ENCODE measurements around the gene TMEM232.
A peak's percentile ranks its signal among the peaks of the same experiment; 100 is the strongest.

The TMEM232 gene

GRCh38 chr5:110507972-110508371 is 218.5 kb downstream of the TMEM232 start:
- no peak for DNase-seq

GRCh38 chr5:110506378-110506777 is 220.1 kb downstream of the TMEM232 start:
- DNase-seq = no peak

DNA sequence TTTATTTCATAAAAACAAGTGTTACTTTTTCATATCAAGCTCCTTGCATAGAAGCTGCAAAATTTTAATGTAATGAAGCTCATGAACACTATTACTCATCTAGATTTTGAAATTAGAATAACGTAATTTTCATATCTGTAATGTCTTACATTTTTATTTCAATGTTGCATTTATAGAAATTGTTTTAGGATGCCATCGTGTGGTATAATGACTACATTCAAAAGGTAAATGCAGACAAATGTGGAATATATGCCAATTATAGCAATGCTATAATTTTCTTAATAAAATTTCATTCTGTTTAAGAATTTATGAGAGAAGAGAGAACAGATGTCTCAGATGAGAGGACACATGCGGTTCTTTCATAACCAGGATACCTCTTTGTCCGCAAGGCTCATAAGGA is 230.2 kb downstream of the TMEM232 start:
- DNase-seq = peak; percentile 0

DNA sequence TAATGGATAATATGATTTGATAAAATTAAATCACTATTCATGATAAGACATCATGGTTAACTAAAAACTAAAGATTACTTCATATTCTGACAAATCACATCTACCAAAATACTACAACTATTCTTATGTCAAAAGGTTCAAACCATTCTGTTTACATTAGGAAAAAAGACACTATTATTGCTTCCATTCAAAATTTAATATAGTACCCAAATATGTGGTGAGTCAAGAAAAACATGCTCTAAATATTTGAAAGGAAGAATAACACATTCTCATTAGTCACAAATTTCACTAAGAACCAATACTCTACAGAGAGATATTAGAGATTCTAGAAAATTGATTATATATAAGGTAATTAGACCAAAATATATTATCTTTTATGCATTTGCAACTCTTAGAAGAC is 234.0 kb downstream of the TMEM232 start:
- no peak for DNase-seq

- DNase-seq = peak; percentile 1
Observed at GRCh38 chr5:110478895-110479294, 247.6 kb downstream of the TMEM232 start.

GRCh38 chr5:110477911-110478310 is 248.6 kb downstream of the TMEM232 start:
- no peak for DNase-seq

DNA sequence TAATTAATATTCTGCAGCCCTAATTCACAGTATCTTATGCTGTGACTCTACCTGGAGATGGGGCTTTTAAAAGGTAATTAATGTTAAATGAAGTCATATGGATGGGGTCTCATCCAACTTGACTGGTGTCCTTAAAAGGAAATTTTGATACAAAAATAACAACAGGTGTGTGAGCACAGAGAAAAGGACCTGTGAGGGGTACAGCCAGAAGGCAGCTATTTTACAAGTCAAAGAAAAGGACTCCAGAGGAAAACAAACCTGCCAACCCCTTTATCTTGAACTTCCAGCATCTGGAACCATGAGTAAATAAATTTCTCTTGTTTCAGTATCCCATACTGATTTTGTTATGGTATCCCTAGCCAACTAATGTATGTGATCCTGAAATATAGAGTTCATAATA is 250.3 kb downstream of the TMEM232 start:
- DNase-seq = peak; percentile 67

- DNase-seq = no peak
Observed at GRCh38 chr5:110475529-110475928, 250.9 kb downstream of the TMEM232 start.

GRCh38 chr5:110469486-110469885 is 257.0 kb downstream of the TMEM232 start:
- DNase-seq = no peak

DNA sequence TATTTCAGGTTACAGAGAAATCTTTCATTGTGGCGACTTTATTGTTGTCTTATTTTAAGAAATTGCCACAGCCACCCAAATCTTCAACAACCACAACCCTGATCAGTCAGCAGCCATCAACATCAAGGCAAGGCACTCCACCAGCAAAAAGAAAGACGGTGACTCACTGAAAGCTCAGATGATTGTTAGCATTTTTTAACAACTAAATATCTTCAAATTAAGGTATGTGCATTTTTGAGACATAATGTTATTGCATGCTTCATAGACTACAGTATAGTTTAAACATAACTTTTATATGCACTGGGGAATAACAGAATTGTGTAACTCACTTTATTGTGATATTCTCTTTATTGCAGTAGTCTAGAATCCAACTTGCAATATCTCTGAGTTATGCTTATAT is 263.4 kb downstream of the TMEM232 start:
- DNase-seq = no peak

- DNase-seq = no peak
Observed at GRCh38 chr5:110460837-110461236, 265.6 kb downstream of the TMEM232 start.

DNA sequence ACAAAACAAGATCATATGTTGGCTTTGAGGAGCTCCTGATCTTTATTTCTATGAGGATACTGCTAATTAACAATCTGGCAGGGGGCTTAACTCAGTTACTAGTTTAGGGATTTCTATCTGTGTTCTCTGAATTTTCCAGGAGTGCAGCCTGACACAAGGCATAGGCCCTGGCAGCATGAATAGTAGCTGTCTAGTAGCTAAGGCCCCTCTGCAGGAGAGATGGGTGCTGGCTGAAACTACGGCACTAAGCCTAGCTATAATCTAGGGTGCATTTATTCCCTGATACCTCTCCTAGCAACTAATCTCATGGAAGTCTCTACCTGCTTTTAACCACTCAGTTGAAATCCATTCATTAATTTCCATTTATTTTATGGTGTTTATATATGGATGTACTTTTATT is 268.2 kb downstream of the TMEM232 start:
- DNase-seq = no peak

DNA sequence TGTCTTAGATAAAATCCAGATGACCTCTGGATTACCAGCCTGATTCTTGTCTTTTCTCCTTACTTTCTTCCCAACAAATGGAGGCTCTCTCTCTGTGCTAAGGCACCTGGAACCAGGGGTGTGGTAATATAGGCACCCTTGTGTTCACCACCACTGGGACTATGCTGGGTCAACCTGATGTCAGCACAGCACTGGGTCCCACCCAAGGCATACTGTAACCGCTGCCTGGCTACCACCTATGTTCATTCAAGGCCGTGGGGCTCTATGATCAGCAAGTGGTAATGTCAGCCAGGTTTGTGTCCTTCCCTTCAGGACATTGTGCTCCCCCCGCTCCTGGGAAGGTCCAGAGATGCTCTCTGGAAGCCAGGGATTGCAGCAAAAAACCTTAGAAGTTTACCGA is 283.6 kb downstream of the TMEM232 start:
- no peak for DNase-seq

GRCh38 chr5:110441035-110441434 is 285.4 kb downstream of the TMEM232 start:
- no peak for DNase-seq

- DNase-seq = no peak
Observed at GRCh38 chr5:110440058-110440457, 286.4 kb downstream of the TMEM232 start.

DNA sequence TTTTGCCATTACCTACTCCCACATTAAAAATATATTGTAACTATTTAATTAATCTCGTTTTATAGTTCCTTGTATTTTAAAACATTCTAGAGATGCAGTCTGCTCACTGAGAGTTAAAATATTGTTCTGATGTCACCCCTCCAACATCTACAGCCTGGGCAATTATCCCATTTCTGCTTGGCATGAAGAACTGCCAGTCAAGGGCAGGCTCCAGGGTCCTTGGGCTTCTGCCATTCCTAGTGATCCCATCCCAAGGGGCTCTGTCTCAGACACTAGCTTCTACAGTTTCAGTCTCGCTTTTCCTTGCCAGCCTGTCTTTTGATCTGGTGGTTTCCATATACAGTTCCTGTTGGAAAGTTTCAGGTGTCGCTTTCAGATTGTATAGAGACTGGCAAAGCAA is 287.2 kb downstream of the TMEM232 start:
- DNase-seq = peak; percentile 51

DNA sequence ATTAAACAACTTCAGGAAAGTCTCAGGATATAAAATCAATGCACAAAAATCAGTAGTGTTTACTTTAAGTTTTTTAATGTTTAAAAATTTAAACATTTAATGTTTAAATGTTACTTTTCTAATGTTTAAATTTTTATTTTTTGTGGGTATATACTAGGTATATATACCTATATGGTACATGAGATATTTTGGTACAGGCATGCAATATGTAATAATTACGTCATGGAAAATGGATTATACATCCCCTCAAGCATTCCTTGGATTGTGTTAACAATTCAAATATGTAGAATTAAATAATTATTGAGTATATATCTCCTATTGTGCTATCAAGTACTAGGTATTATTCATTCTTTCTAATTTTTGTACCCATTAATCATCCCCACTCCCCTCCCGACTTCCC is 291.3 kb downstream of the TMEM232 start:
- no peak for DNase-seq

DNA sequence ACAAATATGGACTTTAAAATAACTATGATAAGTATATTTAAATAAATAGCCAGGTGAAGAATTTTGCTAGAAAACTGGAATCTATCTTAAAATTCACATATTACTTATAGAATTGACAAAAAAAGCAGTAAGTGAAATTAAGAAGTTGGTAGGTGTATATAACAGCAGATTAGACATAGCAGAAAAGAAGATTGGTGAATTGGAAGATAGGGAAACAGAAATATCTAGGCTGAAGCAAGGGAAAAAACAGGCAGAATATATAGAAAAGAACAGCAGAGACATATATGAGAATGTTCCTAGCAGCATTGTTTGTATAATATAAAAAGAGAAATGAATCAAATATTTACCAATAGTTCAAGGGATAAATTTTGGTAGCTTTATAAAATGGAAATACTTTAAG is 294.9 kb downstream of the TMEM232 start:
- no peak for DNase-seq

DNA sequence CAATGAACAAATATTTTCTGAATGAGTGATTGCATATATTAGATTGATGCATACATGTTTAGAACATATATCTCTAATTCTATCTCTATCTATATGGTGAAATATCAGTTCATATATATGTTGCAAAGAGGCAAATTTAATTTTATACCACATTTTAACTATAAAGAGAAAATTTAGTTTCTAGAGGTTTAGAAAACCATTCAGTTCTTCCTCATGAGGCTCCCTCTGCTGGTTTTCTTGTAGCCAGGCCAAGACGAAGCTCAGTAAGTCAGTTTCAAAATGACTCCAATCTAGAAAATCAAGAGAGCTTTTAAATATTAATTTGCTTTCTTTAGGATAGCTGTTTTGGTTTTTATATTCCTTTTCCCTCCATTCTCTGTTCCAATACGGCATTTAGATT is 312.1 kb downstream of the TMEM232 start:
- DNase-seq = no peak

DNA sequence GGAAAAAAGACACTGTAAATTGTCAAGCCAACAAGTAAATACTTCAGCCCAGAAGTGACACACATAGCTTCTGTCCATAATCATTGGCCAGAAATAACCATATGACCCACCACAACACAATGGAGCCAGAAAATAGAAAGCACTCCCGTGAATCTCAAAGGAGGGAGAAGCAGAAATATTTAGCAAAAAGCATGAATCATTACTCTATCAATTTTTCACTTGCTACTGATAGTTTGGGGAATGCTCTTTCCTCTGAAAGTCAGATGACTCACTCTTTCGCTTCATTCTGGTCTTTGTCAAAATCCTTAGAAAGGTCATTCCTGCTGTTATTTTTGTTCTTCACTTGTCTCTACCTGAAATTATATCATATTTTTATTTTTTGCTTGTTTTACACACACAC is 312.6 kb downstream of the TMEM232 start:
- no peak for DNase-seq

DNA sequence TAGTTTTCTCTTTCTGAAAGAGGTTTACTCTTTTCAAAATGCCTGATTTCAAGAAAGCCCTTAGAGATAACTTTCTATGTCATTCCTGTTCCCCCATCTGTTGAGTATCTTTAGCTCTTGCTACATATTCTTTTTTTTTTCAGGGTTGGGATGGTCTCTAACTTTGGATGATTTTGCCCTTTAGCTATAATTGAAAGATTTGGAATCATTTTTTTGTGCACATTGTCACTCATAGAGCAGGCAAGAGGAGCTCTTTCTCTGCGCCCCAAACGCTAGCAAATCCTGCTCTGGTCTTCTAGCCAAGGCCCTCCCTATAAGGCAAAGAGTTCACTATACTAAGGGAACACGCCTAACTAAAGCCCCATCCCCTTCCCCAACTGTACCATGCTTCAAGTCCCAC is 316.9 kb downstream of the TMEM232 start:
- no peak for DNase-seq

DNA sequence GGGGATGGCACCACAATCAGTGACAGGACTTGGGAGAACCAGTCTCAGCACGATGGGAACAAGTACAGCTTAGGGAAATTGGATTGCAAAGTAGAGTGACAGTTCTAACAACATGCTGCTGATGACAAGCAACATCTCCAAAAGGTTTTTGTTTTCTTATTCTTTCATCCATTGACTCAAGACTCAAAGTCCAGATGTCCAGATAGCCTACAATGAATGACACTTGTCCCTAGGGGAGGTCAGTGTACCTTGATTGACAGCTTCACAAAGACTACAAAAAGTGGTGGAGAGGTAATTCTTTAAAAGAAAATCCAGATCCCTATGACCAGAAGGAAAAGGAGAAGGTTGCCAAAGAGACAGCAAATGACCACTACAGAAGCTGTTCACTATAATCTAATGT is 323.9 kb downstream of the TMEM232 start:
- DNase-seq = no peak

DNA sequence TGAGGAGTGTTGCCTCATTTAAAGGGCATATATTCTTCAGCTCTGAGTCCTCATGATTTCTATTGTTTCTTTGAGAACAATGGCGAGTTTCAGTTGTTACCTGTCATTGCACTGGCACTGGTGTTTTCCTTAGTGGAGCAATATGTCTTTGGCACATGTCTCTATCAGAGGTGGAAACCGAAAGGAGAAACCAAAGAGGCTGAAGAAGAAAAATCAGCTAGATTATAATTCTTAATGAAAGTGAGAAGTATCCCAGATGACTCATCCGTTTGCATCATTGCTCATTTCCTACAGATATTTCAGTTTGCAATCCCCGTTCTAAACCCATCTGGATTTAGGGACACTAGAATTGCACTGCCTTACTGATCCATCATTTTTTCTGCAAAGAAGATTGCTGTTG is 324.6 kb downstream of the TMEM232 start:
- no peak for DNase-seq

GRCh38 chr5:110398951-110399350 is 327.5 kb downstream of the TMEM232 start:
- DNase-seq = no peak

- DNase-seq = no peak
Observed at GRCh38 chr5:110397281-110397680, 329.2 kb downstream of the TMEM232 start.

DNA sequence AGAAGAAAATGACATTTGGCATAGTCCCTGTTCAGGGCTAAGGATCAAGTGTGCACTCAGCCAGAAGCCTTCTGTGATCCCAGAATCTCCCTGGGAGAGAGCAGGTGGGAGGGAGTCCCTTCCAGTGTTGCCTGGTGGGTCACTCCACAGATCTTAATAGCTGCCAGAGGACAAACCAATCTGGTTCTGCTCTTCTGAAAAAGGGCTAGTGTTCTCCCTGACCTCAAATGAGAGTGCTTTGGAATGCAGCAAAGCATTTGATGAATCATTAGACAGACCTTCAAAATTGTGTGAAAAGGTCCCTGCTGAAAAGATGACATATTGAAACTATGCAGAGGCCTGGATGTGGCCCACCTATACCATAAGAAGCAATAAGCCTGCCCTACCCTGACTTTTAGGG is 339.7 kb downstream of the TMEM232 start:
- no peak for DNase-seq

Measured in NCI-H2171 treated with DMSO at 0.1 percent for 48 hours (cell line).